Smooth muscle cell (in vitro differentiated cells): ENCODE data around the gene BACE2. TPM values are rescaled to one million over a fixed set of nuclear protein-coding genes. Genes with fewer than 3 reads are reported as not detected.

Experiments used
- DNase-seq: peaks from one replicate; lab custom pipeline; 2025; ENCODE audit not compliant: unreplicated experiment; lab: John Stamatoyannopoulos, UW
- H2AFZ ChIP-seq: fragments of 200-600 bp; sonication (generic); 2 replicates; pipeline ENCODE4 v1.6.0; 2016; ENCODE audit warnings: antibody characterized with exemption, low read depth, mild to moderate bottlenecking
- H3F3A ChIP-seq: fragments of 200-600 bp; sonication (generic); 2 replicates; pipeline ENCODE4 v1.6.0; 2017; ENCODE audit warnings: antibody characterized with exemption, low read depth
- H3K27ac ChIP-seq: fragments of 200-600 bp; sonication (generic); 2 replicates; pipeline ENCODE4 v1.5.1; 2016; ENCODE audit warnings: low read depth, mild to moderate bottlenecking
- H3K27me3 ChIP-seq: fragments of 200-600 bp; sonication (generic); 2 replicates; pipeline ENCODE4 v1.6.1; 2016; ENCODE audit warnings: low read depth, mild to moderate bottlenecking
- H3K36me3 ChIP-seq: fragments of 200-600 bp; sonication (generic); 2 replicates; pipeline ENCODE4 v1.5.1; 2016; ENCODE audit warnings: low read depth
- H3K4me1 ChIP-seq: fragments of 200-600 bp; sonication (generic); 2 replicates; pipeline ENCODE4 v1.5.1; 2016; ENCODE audit warnings: low read depth
- H3K4me2 ChIP-seq: fragments of 200-600 bp; sonication (generic); 2 replicates; pipeline ENCODE4 v1.6.0; 2016; ENCODE audit warnings: mild to moderate bottlenecking
- H3K4me3 ChIP-seq: fragments of 200-600 bp; sonication (generic); 2 replicates; pipeline ENCODE4 v1.5.1; 2016; ENCODE audit warnings: mild to moderate bottlenecking
- H3K79me2 ChIP-seq: fragments of 200-600 bp; sonication (generic); 2 replicates; pipeline ENCODE4 v1.6.0; 2016; ENCODE audit warnings: low read depth, mild to moderate bottlenecking
- H3K9ac ChIP-seq: fragments of 200-600 bp; sonication (generic); 2 replicates; pipeline ENCODE4 v1.6.0; 2016; ENCODE audit warnings: low read depth
- H3K9me3 ChIP-seq: fragments of 200-600 bp; sonication (generic); replicated peaks from 2 replicates; pipeline ENCODE4 v1.5.1; 2016; ENCODE audit warnings: low read depth
- H4K20me1 ChIP-seq: fragments of 200-600 bp; sonication (generic); 2 replicates; pipeline ENCODE4 v1.6.0; 2016; ENCODE audit warnings: low read depth
- WGBS: methylation state at CpG from one replicate; pipeline ENCODE4 v1.1.7; 2016; ENCODE audit warnings: low lambda C conversion rate; 5-methylcytosine and 5-hydroxymethylcytosine counted together
- polyA plus RNA-seq: library from polyadenylated mRNA; unstranded; fragments of >200 nt; fragmentation: Nextera tagmentation; extraction: Ambion mirVana; gene quantifications from 2 replicates; pipeline ENCODE4 v1.2.1, GENCODE V29; 2016
- total RNA-seq: library from RNA; depleted of rRNA; stranded (reverse); fragments of >200 nt; gene quantifications from 2 replicates; pipeline ENCODE4 v1.2.3, GENCODE V29; 2014
- TF ChIP-seq, protein P1 (sequence below): fragments of 200-600 bp; sonication (generic); IDR thresholded peaks from 2 replicates; pipeline ENCODE4 v1.5.1; 2017; ENCODE audit warnings: borderline replicate concordance, mild to moderate bottlenecking, antibody characterized with exemption; ENCODE audit not compliant: insufficient read depth, poor library complexity, severe bottlenecking

BACE2 gene
- total and polyA plus RNA-seq, 2 experiments from 2014 or later = 25.3 to 33.3 TPM

DNA sequence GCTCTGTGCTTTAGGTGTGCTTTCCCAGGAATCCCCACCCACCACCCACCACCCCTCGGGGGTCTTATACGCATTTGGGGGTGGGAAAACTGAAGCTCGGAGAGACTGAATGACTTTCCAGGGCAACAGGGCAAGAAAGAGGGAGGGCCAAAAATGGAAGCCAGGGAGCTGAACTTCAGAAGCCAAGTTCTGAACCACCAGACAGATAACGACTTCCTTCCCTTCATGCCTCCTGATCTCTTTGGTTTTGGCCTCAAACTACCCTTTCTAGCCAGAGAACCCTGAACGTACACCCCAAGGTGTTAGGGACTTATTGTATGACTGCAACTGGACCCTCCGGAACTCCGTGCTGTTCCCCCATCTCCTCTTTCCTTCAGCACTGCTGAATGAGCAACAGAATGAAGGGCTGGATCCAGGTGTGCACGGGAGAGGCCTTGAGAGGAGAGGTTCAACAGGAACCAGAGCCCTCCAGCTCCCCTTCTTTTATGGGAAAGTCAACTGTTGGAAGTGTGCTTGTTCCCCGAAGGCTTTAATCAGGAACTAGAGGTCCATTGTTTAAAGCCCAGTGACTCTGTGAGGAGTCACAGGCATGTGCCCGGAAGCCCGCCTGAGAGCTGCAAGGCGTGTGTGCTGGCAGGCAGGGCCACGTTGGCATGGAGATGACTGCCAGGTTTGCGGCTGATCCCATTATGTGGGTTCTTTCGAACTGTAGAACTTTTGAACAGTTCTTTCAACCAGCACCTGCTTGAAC, 3.1 kb downstream of the BACE2 start:
- Histone ChIP-seq H3K27ac (no peak overlapping the region), H3K4me2 (no peak overlapping the region), H3K27me3 (no peaks in the 10 kb centered on the region), H4K20me1 (peaks cover 18% of the 10 kb centered on the region), H3K4me3 (no peak overlapping the region), H3K4me1 (peaks cover 6% of the 10 kb centered on the region), H2AFZ (no peak overlapping the region), H3K79me2 (no peaks in the 10 kb centered on the region), H3K9ac (no peak overlapping the region), H3K9me3 (no peaks in the 10 kb centered on the region), H3K36me3 (no peaks in the 10 kb centered on the region), H3F3A (peaks cover 13% of the 10 kb centered on the region)
- TF ChIP-seq, protein P1, sequence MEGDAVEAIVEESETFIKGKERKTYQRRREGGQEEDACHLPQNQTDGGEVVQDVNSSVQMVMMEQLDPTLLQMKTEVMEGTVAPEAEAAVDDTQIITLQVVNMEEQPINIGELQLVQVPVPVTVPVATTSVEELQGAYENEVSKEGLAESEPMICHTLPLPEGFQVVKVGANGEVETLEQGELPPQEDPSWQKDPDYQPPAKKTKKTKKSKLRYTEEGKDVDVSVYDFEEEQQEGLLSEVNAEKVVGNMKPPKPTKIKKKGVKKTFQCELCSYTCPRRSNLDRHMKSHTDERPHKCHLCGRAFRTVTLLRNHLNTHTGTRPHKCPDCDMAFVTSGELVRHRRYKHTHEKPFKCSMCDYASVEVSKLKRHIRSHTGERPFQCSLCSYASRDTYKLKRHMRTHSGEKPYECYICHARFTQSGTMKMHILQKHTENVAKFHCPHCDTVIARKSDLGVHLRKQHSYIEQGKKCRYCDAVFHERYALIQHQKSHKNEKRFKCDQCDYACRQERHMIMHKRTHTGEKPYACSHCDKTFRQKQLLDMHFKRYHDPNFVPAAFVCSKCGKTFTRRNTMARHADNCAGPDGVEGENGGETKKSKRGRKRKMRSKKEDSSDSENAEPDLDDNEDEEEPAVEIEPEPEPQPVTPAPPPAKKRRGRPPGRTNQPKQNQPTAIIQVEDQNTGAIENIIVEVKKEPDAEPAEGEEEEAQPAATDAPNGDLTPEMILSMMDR = no peak
- 81% methylated on average over 15 of the region's 15 CpGs for WGBS
- no peak for DNase-seq

DNA sequence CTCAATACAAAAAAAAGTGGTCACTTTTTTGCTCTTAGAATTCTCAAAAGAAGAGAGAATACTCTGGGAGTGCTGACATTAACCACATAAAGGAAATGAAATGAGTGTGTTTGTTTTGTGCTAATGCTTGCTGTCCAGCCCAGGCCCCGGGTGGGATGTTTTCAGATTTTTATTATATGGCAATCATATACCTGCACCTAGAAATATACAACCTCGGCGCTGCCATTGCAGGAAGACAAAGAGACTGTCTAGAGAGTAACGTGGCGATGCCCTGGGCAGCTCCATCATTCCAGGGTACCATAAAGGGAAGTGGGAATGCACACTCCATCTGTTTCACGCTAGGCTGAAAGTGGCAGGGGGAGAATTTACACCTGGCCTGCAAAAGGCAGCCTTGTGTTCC, 7.1 kb downstream of the BACE2 start:
- H2AFZ ChIP-seq = no peak overlapping the region
- no peaks in the 10 kb centered on the region for H3F3A ChIP-seq
- H3K9ac ChIP-seq = no peak overlapping the region
- no peaks in the 10 kb centered on the region for H3K4me1 ChIP-seq
- 93% methylated on average over 6 of the region's 6 CpGs for WGBS
- no peak overlapping the region for H3K27ac ChIP-seq
- peaks cover 21% of the 10 kb centered on the region for H4K20me1 ChIP-seq
- no peaks in the 10 kb centered on the region for H3K9me3 ChIP-seq
- H3K27me3 ChIP-seq = no peaks in the 10 kb centered on the region
- DNase-seq = no peak
- no peak overlapping the region for H3K4me2 ChIP-seq
- TF ChIP-seq, protein P1 = no peak
- no peaks in the 10 kb centered on the region for H3K79me2 ChIP-seq
- no peaks in the 10 kb centered on the region for H3K36me3 ChIP-seq
- no peak overlapping the region for H3K4me3 ChIP-seq

DNA sequence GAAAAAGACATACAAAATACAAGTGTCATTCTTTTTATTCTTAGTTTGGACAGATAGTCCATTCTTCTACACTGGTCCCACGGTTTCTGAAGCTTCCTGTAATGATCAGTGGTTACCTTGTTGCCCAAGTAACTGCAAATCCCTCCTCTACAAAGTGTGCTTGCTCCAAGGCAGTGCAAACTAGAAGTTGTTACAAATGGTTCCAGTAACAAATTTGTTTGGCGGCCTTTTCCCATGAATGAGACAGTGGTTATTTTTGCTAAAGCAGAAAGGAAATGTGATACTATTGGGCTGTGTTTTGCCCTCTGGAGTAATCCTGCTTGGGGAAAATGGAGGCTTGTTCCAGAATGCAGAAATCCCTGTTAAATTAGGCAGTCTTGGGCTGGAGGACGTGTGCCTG, 8.9 kb downstream of the BACE2 start:
- Histone ChIP-seq H3K36me3 (no peaks in the 10 kb centered on the region), H3F3A (no peaks in the 10 kb centered on the region), H3K4me3 (no peak overlapping the region), H3K27me3 (no peaks in the 10 kb centered on the region), H3K9ac (no peak overlapping the region), H3K4me1 (no peaks in the 10 kb centered on the region), H4K20me1 (peaks cover 8% of the 10 kb centered on the region), H3K9me3 (no peaks in the 10 kb centered on the region), H2AFZ (no peak overlapping the region), H3K79me2 (no peaks in the 10 kb centered on the region), H3K27ac (no peak overlapping the region), H3K4me2 (no peak overlapping the region)
- TF ChIP-seq, protein P1 = no peak
- 81% methylated on average over 3 of the region's 3 CpGs for WGBS
- no peak for DNase-seq

DNA sequence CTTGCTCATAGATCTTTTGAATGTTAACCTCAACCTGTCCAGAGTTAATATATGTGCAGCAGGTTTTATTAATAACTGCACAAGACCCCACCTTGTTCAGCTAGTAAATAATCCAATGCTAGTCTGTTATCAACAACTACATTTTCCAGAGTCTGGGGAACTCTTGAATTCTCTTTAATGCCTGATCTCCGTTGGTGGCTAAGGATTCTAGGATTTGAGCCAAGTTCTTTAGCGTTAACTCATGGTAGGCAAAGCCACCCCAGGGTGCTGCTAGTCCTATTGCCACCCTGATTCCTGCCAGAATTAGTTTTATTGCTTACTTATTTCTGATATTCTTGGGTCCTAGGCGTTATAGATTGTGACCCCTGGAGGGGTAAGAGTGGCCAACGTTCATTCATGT, 12.8 kb downstream of the BACE2 start:
- Histone ChIP-seq H4K20me1 (peaks cover 8% of the 10 kb centered on the region), H3K79me2 (no peaks in the 10 kb centered on the region), H3K9ac (no peak overlapping the region), H3K4me3 (no peak overlapping the region), H3K9me3 (no peaks in the 10 kb centered on the region), H3K27ac (no peak overlapping the region), H3F3A (no peaks in the 10 kb centered on the region), H3K4me2 (no peak overlapping the region), H3K36me3 (no peaks in the 10 kb centered on the region), H3K4me1 (no peaks in the 10 kb centered on the region), H3K27me3 (no peaks in the 10 kb centered on the region), H2AFZ (no peak overlapping the region)
- 91% methylated on average over 4 of the region's 4 CpGs for WGBS
- DNase-seq = no peak
- TF ChIP-seq, protein P1 = no peak
